NT2/D1 (cell line): Measurements from ENCODE around the gene HHIPL1.

Experiments
- YY1 ChIP-seq: IDR thresholded peaks from 2 replicates; pipeline ENCODE4 v1.6.1; 2011; ENCODE audit not compliant: insufficient read length, insufficient read depth
- ZNF274 ChIP-seq: IDR thresholded peaks from 2 replicates; pipeline ENCODE4 v1.6.1; 2011; ENCODE audit warnings: mild to moderate bottlenecking, low read depth, low read length

GRCh38 chr14:99716091-99716849 is 71.3 kb downstream of the HHIPL1 start:
- no peak for TF ChIP-seq ZNF274
- no peak for TF ChIP-seq YY1
